ENCODE measurements around the gene DISP3.

DISP3 gene

DNA sequence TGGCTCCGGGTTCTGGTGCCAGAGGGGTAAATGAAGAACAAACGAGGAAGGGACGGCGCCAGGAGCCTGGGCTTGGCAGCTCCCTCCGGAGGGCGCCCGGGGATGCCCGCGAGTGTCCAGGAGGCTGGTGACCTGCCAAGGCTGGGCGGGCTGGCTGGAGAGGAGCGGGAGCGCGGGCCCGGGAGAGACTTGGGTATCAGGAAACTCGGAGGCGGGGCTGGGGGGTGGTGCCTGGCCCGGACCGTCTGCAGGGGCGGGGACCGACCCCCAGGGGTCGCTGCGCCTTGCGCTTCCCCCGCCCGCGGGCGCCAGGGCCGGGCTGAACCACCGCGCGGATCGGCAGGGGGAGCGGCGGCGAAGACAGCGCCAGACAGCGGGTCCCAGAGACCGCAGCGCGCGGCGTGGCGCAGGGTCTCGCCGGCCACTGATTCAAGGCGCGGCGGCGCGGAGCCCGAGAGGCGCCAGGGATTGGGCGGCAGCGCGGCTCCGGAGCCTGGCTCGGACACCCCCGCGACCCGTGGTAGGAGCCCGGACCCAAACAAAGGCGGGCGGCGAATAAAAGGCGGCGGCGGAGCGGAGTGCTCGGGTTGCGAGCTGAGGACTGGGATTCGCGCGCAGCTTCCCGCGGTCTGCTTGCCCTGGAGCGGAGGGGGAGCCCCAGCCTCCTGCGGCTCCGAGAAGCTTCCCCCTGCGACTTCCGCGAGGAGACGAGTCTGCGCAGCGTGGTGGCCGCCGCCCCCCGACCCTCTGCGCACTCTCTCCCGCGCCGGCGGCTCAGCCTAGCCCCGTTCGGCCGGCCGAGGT, at the start of gene DISP3:
DISP3 (plus strand) TSS at position 585 of the 804 bp plus-strand sequence. CDS start 21,838 bp downstream, outside the sequence.
- peak; percentile 68 for DNase-seq

DNA sequence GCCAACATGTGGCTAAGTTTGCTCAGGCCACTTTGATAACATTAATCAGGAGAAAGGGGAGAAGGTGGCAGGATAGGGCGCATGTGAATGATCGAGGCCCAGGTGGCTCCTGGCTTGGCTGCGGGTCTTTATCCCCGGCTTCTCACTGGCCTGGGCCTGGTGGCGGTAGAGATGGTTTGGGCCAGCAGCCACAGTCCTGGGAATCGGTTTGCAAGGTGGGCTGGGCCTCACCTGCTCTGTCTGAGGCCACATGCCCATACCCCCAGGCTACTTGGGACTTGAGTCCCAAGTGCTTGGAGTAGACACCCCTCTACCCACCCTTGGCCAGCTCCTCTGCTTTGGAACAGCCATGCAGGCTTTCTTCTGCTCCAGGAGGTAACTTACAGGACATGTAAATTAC, 49.7 kb upstream of the DISP3 start:
- DNase-seq, result no peak

DNA sequence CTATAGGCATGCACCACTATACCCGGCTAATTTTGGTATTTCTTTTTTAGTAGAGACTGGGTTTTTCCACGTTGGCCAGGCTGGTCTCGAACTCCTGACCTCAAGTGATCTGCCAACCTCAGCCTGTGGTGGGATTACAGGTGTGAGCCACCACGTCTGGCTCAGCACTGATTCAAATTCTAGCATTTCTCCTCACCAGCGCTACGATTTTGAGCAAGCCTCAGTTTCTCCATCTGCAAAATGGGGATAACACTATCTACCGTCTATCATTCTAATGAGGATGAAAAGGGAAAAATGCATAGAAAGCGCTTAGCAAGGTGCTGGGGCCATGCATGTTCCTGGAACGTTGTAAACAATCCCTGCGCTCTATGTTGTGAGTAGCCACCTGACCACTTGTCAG, 49.0 kb upstream of the DISP3 start:
- no peak for DNase-seq

GRCh38 chr1:11431941-11432507, 46.9 kb upstream of the DISP3 start:
- DNase-seq, result no peak

DNA sequence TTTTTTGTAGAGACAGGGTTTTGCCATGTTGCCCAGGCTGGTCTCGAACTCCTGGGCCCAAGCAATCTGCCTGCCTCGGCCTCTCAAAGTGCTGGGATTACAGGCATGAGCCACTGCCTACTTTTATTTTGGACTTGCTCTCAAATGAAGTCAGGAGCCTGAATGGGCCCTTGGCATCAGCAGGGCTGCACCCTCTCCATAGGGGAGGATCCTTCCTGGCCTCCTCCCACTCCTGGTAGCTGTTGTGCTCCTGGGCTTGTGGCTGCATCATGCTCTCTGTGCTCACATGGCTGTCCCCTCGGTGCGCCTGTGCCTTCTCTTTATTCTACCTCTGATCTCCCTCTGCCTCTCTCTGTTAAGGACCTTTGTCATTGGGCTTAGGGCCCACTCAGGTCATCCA, 46.4 kb upstream of the DISP3 start:
- DNase-seq, result no peak

GRCh38 chr1:11434501-11434900, 44.5 kb upstream of the DISP3 start:
- DNase-seq, result no peak

GRCh38 chr1:11434926-11435325, 44.0 kb upstream of the DISP3 start:
- DNase-seq, result no peak

GRCh38 chr1:11438996-11439395, 40.0 kb upstream of the DISP3 start:
- DNase-seq, result no peak

GRCh38 chr1:11441211-11441952, 37.6 kb upstream of the DISP3 start:
- no peak for DNase-seq

GRCh38 chr1:11443043-11443442, 35.9 kb upstream of the DISP3 start:
- no peak for DNase-seq

DNA sequence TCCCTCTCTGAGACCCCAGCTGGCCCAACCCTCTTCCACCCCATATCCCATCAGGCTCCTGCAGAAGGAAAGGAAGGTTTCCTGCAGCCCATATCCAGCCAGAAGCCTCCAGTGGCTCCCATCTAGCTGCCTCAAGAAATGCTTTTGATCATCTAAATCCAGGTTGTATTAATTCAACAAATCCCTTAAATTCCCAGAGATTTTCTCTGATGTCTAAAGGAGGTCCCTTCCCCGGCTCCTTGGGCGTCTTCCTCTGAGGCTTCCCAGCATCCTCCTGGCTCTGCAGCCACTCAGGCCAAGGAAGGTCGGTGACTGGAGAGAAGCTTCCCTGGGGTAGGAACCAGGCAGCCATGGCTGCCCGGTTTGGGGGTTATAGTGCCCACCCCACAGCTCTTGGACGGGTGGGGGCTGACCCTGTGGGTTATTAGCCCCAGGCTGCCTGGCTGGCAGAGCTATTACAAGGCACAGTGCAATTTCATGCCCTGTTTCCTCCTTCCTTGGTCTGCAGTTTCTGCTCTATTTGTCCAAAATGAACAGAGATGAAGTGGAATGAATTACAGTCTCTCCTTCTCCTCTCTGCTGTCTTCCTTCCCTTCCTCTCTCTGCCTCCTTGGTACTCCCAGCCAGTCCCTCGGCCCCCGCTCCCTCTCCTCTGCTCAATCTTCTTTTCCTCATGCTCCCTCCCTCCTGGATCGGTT, 34.8 kb upstream of the DISP3 start:
- DNase-seq, result no peak

- no peak for DNase-seq
Measured at GRCh38 chr1:11444907-11445306, 34.0 kb upstream of the DISP3 start.

DNA sequence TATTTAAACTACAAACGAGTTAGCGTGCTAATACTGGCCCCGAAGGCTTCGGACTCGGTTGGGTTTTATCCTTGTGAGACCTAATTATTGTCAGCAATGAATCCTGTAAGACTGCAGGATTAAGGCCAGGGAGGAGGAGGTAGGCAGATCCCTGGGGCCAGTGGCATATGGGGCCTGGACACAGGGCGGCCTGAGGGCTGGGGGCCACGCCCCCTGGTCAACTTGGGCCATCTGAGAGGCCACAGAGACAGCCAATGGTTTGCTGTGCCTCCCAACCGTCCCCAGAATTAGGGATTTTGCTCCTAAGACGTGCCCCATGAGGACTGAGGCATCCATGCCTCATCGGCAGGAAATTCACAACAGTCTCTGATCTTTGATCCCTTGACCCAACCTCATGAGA, 31.1 kb upstream of the DISP3 start:
- no peak for DNase-seq

DNA sequence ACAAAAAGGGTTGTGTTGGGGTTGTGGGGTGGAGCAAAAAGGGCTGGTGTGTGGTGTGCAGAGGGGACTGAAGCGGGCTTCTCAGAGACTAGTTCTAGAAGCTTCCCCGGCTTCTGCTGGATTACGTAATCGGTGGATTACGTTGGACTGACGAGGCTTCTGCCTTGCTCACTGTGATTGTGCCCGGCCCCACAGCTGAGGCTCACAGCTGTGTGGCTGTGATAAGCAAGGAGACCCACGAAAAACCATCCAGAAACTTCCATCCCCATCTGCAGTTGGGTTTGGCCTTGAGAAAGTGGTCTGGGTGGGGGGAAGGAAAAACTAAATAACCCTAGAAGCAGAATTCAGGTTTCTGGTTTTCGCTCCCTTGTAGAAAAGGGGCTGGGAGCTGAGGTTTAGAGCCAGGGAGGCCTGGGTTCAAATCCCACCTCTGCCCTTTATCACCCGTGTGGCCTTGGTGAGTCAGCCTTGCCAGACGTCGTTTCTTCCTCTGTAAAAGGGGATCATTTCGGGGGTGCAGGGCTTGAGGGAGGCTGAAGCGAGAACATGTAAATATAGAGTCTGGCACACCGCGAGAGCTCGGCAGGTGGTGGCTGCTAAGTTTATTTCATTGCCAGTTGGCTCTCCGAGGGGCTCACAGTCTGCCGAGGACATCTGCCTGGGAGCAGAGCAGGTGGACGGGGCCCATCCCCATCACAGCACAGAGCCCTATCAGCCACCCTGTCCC, 30.4 kb upstream of the DISP3 start:
- DNase-seq, result no peak

- no peak for DNase-seq
Measured at GRCh38 chr1:11449100-11449403, 29.9 kb upstream of the DISP3 start.

DNA sequence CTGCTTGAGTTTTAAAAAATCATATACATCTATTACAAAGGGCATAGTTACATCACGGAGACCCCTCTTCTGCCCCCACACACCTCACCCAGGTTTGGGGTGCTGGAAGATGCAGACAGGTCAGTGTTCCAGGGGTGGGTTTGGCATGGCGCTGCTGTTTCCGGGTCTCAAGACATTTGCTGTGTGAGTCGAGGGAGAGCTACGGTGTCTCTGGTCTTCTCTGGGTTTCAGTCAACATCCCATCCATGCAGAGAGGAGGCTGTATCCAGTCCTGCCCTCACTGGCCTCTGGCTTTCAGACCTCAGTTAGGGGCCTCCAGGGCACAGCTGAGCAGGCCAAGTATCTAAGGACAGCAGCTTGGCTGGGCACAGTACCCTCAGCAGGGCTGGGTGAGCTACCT, 28.6 kb upstream of the DISP3 start:
- DNase-seq, result no peak

GRCh38 chr1:11453742-11454491, 25.0 kb upstream of the DISP3 start:
- no peak for DNase-seq

DNA sequence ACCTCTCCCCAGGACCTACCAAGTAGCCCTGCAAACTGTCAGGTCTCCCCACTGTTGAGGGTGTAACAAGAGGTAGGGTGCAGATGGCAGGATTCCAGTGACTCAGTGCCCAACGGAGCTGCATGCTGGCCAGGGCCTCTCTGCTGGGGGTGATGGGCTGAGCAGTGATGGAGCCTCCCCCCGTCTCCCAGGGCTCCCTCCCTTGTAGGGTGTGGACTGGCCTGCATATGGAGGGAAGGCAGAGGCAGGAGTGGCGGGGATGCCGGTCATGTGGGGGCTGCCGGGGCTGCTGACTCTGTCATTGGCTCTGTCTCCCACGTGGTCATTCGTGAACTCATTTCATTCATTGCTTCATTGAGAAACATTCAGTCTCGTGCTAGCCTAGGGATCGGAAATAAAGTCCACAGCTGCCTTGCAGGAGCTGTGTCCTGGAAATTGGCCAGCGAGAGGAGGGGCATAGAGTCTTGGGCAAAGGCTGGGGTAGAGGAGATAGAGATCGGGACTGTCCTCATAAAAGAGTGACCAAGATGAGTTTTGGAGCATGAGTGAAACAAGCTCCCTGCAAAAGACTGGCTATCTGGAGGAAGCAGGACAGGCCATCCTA, 22.9 kb upstream of the DISP3 start:
- no peak for DNase-seq

GRCh38 chr1:11456965-11457364, 22.0 kb upstream of the DISP3 start:
- DNase-seq, result no peak

DNA sequence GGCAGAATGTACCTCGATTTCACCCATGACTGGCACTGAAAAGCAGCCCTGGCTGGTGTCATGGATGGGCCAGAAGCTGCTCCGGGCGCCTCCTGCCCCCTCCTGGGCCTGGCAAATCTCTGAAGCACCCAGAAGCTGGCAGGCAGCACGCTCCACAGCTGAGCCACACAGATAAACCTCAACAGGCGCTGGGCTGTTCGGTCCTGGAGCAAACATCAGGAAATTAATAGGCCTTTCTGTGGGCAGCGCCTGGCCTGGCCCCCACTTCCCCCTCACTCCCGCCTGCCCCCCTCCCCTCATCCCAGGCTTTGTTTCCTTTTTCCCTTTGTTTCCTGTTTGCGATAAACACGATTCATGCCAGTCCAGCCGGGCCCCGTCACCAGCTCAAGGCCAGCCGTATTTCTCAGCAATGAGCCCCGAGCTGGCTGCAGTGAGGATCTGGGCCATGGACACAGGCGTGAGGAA, 20.1 kb upstream of the DISP3 start:
- DNase-seq, result no peak

GRCh38 chr1:11461531-11462137, 17.3 kb upstream of the DISP3 start:
- DNase-seq, result no peak
